MM.1S (cell line): ENCODE data around the gene ITM2C.

Source experiments
- EZH2 ChIP-seq: fragments of 300-600 bp; sonication (generic); optimal IDR thresholded peaks from 2 replicates; pipeline ENCODE3; 2017; ENCODE audit warnings: low read depth, mild to moderate bottlenecking, antibody characterized with exemption, low read length, mixed read lengths
- EZH2phosphoT487 ChIP-seq: fragments of 300-600 bp; sonication (generic); IDR thresholded peaks from 2 replicates; pipeline ENCODE4 v1.6.1; 2018; ENCODE audit warnings: antibody characterized with exemption, low read length
- TF ChIP-seq, protein P1 (sequence below): fragments of 300-600 bp; sonication (generic); IDR thresholded peaks from 2 replicates; pipeline ENCODE4 v1.5.1; 2016; ENCODE audit warnings: antibody characterized with exemption, low read length, mixed read lengths

DNA sequence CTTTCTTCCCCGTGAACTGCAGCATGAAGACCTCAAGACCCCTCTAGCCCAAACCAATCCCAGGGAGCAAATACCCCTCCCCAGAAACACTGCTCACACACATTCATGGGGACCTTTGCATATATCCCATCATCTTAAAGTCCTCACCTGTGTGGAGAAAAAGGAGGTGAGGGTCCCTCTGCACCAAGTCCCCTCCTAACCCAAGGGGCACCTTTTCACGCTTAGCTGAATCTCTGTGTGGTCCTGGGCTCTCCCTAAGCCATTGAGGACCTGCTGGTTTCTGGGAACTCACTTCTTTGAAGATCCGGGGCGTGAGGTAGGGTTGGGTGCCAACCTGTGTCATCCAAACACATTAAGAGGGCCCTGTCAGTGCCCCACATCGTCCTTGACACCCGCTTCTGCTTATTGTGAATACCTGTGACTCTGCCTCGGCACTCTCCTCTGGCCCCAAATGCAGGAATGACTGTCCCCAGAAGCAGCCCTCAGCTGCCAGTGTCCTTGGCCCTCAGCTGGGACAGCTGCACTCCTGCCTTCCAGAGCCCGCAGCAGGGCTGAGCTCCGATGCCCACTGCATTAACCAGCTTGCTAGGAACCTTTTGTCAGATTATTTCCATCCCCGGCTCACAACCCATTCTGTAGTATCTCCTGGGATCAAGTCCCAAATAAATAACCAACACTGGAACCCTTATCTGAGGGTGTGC is 41.3 kb upstream of the ITM2C start:
- TF ChIP-seq, protein P1, sequence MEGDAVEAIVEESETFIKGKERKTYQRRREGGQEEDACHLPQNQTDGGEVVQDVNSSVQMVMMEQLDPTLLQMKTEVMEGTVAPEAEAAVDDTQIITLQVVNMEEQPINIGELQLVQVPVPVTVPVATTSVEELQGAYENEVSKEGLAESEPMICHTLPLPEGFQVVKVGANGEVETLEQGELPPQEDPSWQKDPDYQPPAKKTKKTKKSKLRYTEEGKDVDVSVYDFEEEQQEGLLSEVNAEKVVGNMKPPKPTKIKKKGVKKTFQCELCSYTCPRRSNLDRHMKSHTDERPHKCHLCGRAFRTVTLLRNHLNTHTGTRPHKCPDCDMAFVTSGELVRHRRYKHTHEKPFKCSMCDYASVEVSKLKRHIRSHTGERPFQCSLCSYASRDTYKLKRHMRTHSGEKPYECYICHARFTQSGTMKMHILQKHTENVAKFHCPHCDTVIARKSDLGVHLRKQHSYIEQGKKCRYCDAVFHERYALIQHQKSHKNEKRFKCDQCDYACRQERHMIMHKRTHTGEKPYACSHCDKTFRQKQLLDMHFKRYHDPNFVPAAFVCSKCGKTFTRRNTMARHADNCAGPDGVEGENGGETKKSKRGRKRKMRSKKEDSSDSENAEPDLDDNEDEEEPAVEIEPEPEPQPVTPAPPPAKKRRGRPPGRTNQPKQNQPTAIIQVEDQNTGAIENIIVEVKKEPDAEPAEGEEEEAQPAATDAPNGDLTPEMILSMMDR: no peak
- no peak for TF ChIP-seq EZH2phosphoT487
- TF ChIP-seq EZH2: no peak
